ENCODE results near the gene ARHGEF19.
"Not testable (repeated sequence)": the region's sequence is repeated elsewhere in the genome, so short reads cannot be mapped to it uniquely, and the experiment has no call there.

ARHGEF19 gene

GRCh38 chr1:16178596-16179497 is 33.6 kb downstream of the ARHGEF19 start:
- DNase-seq = no peak

- no peak for DNase-seq
Observed at GRCh38 chr1:16177306-16177705, 35.1 kb downstream of the ARHGEF19 start.

GRCh38 chr1:16176653-16177052 is 35.8 kb downstream of the ARHGEF19 start:
- no peak for DNase-seq

GRCh38 chr1:16175610-16176553 is 36.6 kb downstream of the ARHGEF19 start:
- DNase-seq = no peak

- DNase-seq = no peak
Observed at GRCh38 chr1:16174886-16175598, 37.4 kb downstream of the ARHGEF19 start.

- no peak for DNase-seq
Observed at GRCh38 chr1:16174261-16174868, 38.1 kb downstream of the ARHGEF19 start.

- DNase-seq = no peak
Observed at GRCh38 chr1:16173447-16174260, 38.8 kb downstream of the ARHGEF19 start.

GRCh38 chr1:16172964-16173446 is 39.4 kb downstream of the ARHGEF19 start:
- no peak for DNase-seq

GRCh38 chr1:16172218-16172830 is 40.1 kb downstream of the ARHGEF19 start:
- DNase-seq = no peak

- DNase-seq = no peak
Observed at GRCh38 chr1:16171314-16172151, 40.9 kb downstream of the ARHGEF19 start.

GRCh38 chr1:16170283-16170673 is 42.2 kb downstream of the ARHGEF19 start:
- DNase-seq = no peak

GRCh38 chr1:16168622-16169360 is 43.7 kb downstream of the ARHGEF19 start:
- peak; percentile 54 for DNase-seq

GRCh38 chr1:16168144-16168495 is 44.3 kb downstream of the ARHGEF19 start:
- DNase-seq = not testable (repeated sequence)

- peak; percentile 64 for DNase-seq
Observed at GRCh38 chr1:16167331-16168143, 44.9 kb downstream of the ARHGEF19 start.

- no peak for DNase-seq
Observed at GRCh38 chr1:16166117-16166516, 46.3 kb downstream of the ARHGEF19 start.

GRCh38 chr1:16165548-16165947 is 46.9 kb downstream of the ARHGEF19 start:
- peak; percentile 24 for DNase-seq

GRCh38 chr1:16165073-16165364 is 47.4 kb downstream of the ARHGEF19 start:
- no peak for DNase-seq

- DNase-seq = peak; percentile 39
Observed at GRCh38 chr1:16164213-16165072, 48.0 kb downstream of the ARHGEF19 start.

Measured in activated CD4-positive, alpha-beta T cell treated with anti-CD3 and anti-CD28 coated beads for 48 hours (primary cell).